Measurements from ENCODE around the gene SH3GL3. TPM values are rescaled to one million over a fixed set of nuclear protein-coding genes. Genes with fewer than 3 reads are reported as not detected.

Gene SH3GL3
- total RNA-seq, 1 donor from 2014 or later, result 6.3 TPM

GRCh38 chr15:83516935-83517334, 69.8 kb downstream of the SH3GL3 start:
- Histone ChIP-seq H3K4me3 (ENCODE audit: low read length in 3 of 3) (no peak overlapping the region), H3K27me3 (ENCODE audit: control insufficient read depth in 3 of 3, insufficient read depth in 3 of 3, low read length in 3 of 3) (peaks cover 4 to 13% (median 5%) of the 10 kb centered on the region in 3 donors), H3K9me3 (ENCODE audit: control insufficient read depth in 3 of 3, low read length in 3 of 3) (no peaks in the 10 kb centered on the region), H3K36me3 (ENCODE audit: control insufficient read depth in 3 of 3, insufficient read depth in 3 of 3, low read length in 3 of 3) (no peaks in the 10 kb centered on the region), H3K27ac (ENCODE audit: low read depth, low read length) (no peak overlapping the region), H3K4me1 (ENCODE audit: control insufficient read depth in 3 of 3, insufficient read depth in 3 of 3, low read length in 3 of 3) (no peaks in the 10 kb centered on the region), H3K9ac (ENCODE audit: low read depth in 1 of 3, low read length in 3 of 3) (no peak overlapping the region)

GRCh38 chr15:83526319-83526718, 79.2 kb downstream of the SH3GL3 start:
- Histone ChIP-seq H3K4me1 (ENCODE audit: control insufficient read depth in 3 of 3, insufficient read depth in 3 of 3, low read length in 3 of 3) (no peaks in the 10 kb centered on the region), H3K4me3 (ENCODE audit: low read length in 3 of 3) (no peak overlapping the region), H3K9me3 (ENCODE audit: control insufficient read depth in 3 of 3, low read length in 3 of 3) (peaks cover 0 to 9% (median 3%) of the 10 kb centered on the region in 3 donors), H3K9ac (ENCODE audit: low read depth in 1 of 3, low read length in 3 of 3) (no peak overlapping the region), H3K36me3 (ENCODE audit: control insufficient read depth in 3 of 3, insufficient read depth in 3 of 3, low read length in 3 of 3) (no peaks in the 10 kb centered on the region), H3K27me3 (ENCODE audit: control insufficient read depth in 3 of 3, insufficient read depth in 3 of 3, low read length in 3 of 3) (peaks cover 0 to 2% (median 2%) of the 10 kb centered on the region in 3 donors), H3K27ac (ENCODE audit: low read depth, low read length) (no peak overlapping the region)

GRCh38 chr15:83533410-83533962, 86.3 kb downstream of the SH3GL3 start:
- H3K9ac ChIP-seq (ENCODE audit: low read depth in 1 of 3, low read length in 3 of 3), result no peak overlapping the region
- no peak overlapping the region for H3K27ac ChIP-seq (ENCODE audit: low read depth, low read length)
- H3K4me1 ChIP-seq (ENCODE audit: control insufficient read depth in 3 of 3, insufficient read depth in 3 of 3, low read length in 3 of 3), result no peaks in the 10 kb centered on the region
- H3K27me3 ChIP-seq (ENCODE audit: control insufficient read depth in 3 of 3, insufficient read depth in 3 of 3, low read length in 3 of 3), result peaks cover 0 to 3% (median 2%) of the 10 kb centered on the region in 3 donors
- H3K4me3 ChIP-seq (ENCODE audit: low read length in 3 of 3), result no peak overlapping the region
- no peaks in the 10 kb centered on the region for H3K36me3 ChIP-seq (ENCODE audit: control insufficient read depth in 3 of 3, insufficient read depth in 3 of 3, low read length in 3 of 3)
- H3K9me3 ChIP-seq (ENCODE audit: control insufficient read depth in 3 of 3, low read length in 3 of 3), result peaks cover 0 to 9% (median 0%) of the 10 kb centered on the region in 3 donors

- Histone ChIP-seq H3K36me3 (ENCODE audit: control insufficient read depth in 3 of 3, insufficient read depth in 3 of 3, low read length in 3 of 3) (no peaks in the 10 kb centered on the region), H3K9me3 (ENCODE audit: control insufficient read depth in 3 of 3, low read length in 3 of 3) (no peaks in the 10 kb centered on the region), H3K4me1 (ENCODE audit: control insufficient read depth in 3 of 3, insufficient read depth in 3 of 3, low read length in 3 of 3) (no peaks in the 10 kb centered on the region), H3K9ac (ENCODE audit: low read depth in 1 of 3, low read length in 3 of 3) (no peak overlapping the region), H3K4me3 (ENCODE audit: low read length in 3 of 3) (no peak overlapping the region), H3K27me3 (ENCODE audit: control insufficient read depth in 3 of 3, insufficient read depth in 3 of 3, low read length in 3 of 3) (peaks cover 0 to 3% (median 0%) of the 10 kb centered on the region in 3 donors), H3K27ac (ENCODE audit: low read depth, low read length) (no peak overlapping the region)
Measured at GRCh38 chr15:83537606-83538005, 90.5 kb downstream of the SH3GL3 start.

- Histone ChIP-seq H3K4me1 (ENCODE audit: control insufficient read depth in 3 of 3, insufficient read depth in 3 of 3, low read length in 3 of 3) (no peaks in the 10 kb centered on the region), H3K9ac (ENCODE audit: low read depth in 1 of 3, low read length in 3 of 3) (no peak overlapping the region), H3K27ac (ENCODE audit: low read depth, low read length) (no peak overlapping the region), H3K36me3 (ENCODE audit: control insufficient read depth in 3 of 3, insufficient read depth in 3 of 3, low read length in 3 of 3) (no peaks in the 10 kb centered on the region), H3K4me3 (ENCODE audit: low read length in 3 of 3) (no peak overlapping the region), H3K9me3 (ENCODE audit: control insufficient read depth in 3 of 3, low read length in 3 of 3) (no peaks in the 10 kb centered on the region), H3K27me3 (ENCODE audit: control insufficient read depth in 3 of 3, insufficient read depth in 3 of 3, low read length in 3 of 3) (peaks cover 0 to 3% (median 0%) of the 10 kb centered on the region in 3 donors)
Measured at GRCh38 chr15:83538682-83539081, 91.5 kb downstream of the SH3GL3 start.

- no peaks in the 10 kb centered on the region for H3K27me3 ChIP-seq (ENCODE audit: control insufficient read depth in 3 of 3, insufficient read depth in 3 of 3, low read length in 3 of 3)
- peaks cover 0 to 4% (median 0%) of the 10 kb centered on the region in 3 donors for H3K9me3 ChIP-seq (ENCODE audit: control insufficient read depth in 3 of 3, low read length in 3 of 3)
- no peak overlapping the region for H3K4me3 ChIP-seq (ENCODE audit: low read length in 3 of 3)
- H3K4me1 ChIP-seq (ENCODE audit: control insufficient read depth in 3 of 3, insufficient read depth in 3 of 3, low read length in 3 of 3), result no peaks in the 10 kb centered on the region
- H3K27ac ChIP-seq (ENCODE audit: low read depth, low read length), result no peak overlapping the region
- no peak overlapping the region for H3K9ac ChIP-seq (ENCODE audit: low read depth in 1 of 3, low read length in 3 of 3)
- H3K36me3 ChIP-seq (ENCODE audit: control insufficient read depth in 3 of 3, insufficient read depth in 3 of 3, low read length in 3 of 3), result no peaks in the 10 kb centered on the region
Measured at GRCh38 chr15:83545804-83546511, 98.8 kb downstream of the SH3GL3 start.

- H3K9ac ChIP-seq (ENCODE audit: low read depth in 1 of 3, low read length in 3 of 3), result no peak overlapping the region
- H3K27me3 ChIP-seq (ENCODE audit: control insufficient read depth in 3 of 3, insufficient read depth in 3 of 3, low read length in 3 of 3), result no peaks in the 10 kb centered on the region
Measured at GRCh38 chr15:83546512-83546888, 99.4 kb downstream of the SH3GL3 start.

GRCh38 chr15:83547168-83547567, 100.0 kb downstream of the SH3GL3 start:
- Histone ChIP-seq H3K4me3 (ENCODE audit: low read length in 3 of 3) (no peak overlapping the region), H3K36me3 (ENCODE audit: control insufficient read depth in 3 of 3, insufficient read depth in 3 of 3, low read length in 3 of 3) (no peaks in the 10 kb centered on the region), H3K27me3 (ENCODE audit: control insufficient read depth in 3 of 3, insufficient read depth in 3 of 3, low read length in 3 of 3) (no peaks in the 10 kb centered on the region), H3K9me3 (ENCODE audit: control insufficient read depth in 3 of 3, low read length in 3 of 3) (peaks cover 0 to 4% (median 0%) of the 10 kb centered on the region in 3 donors), H3K27ac (ENCODE audit: low read depth, low read length) (no peak overlapping the region), H3K9ac (ENCODE audit: low read depth in 1 of 3, low read length in 3 of 3) (no peak overlapping the region), H3K4me1 (ENCODE audit: control insufficient read depth in 3 of 3, insufficient read depth in 3 of 3, low read length in 3 of 3) (no peaks in the 10 kb centered on the region)

More at GRCh38 chr15:83546512-83546888, 99.4 kb downstream of the SH3GL3 start:
- Histone ChIP-seq H3K36me3 (ENCODE audit: control insufficient read depth in 3 of 3, insufficient read depth in 3 of 3, low read length in 3 of 3) (no peaks in the 10 kb centered on the region), H3K4me1 (ENCODE audit: control insufficient read depth in 3 of 3, insufficient read depth in 3 of 3, low read length in 3 of 3) (no peaks in the 10 kb centered on the region), H3K27ac (ENCODE audit: low read depth, low read length) (no peak overlapping the region), H3K9me3 (ENCODE audit: control insufficient read depth in 3 of 3, low read length in 3 of 3) (peaks cover 0 to 4% (median 0%) of the 10 kb centered on the region in 3 donors), H3K4me3 (ENCODE audit: low read length in 3 of 3) (no peak overlapping the region)

DNA sequence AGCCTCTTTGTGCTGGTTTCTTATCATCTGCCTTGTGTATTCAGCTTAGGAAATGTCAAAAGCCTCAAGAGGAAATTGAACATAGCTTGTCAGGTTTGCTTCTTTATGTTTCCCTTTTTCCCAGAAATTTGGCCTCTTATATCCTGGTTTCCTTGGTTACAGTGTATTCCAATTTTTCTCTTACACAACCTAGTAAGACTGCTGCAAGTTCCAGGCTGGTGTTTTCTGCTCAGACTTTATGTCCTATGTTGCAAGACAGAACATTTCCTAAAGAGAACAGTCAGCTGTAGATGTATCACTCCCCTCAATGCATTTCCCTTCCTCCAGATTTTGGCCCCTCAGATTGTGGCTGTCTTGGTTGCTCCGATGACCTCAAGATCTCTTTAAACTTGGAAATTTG, 102.5 kb downstream of the SH3GL3 start:
- H3K36me3 ChIP-seq (ENCODE audit: control insufficient read depth in 3 of 3, insufficient read depth in 3 of 3, low read length in 3 of 3), result no peaks in the 10 kb centered on the region
- no peaks in the 10 kb centered on the region for H3K27me3 ChIP-seq (ENCODE audit: control insufficient read depth in 3 of 3, insufficient read depth in 3 of 3, low read length in 3 of 3)
- H3K9me3 ChIP-seq (ENCODE audit: control insufficient read depth in 3 of 3, low read length in 3 of 3), result peaks cover 0 to 3% (median 0%) of the 10 kb centered on the region in 3 donors
- no peak overlapping the region for H3K9ac ChIP-seq (ENCODE audit: low read depth in 1 of 3, low read length in 3 of 3)
- H3K4me1 ChIP-seq (ENCODE audit: control insufficient read depth in 3 of 3, insufficient read depth in 3 of 3, low read length in 3 of 3), result no peaks in the 10 kb centered on the region
- H3K4me3 ChIP-seq (ENCODE audit: low read length in 3 of 3), result no peak overlapping the region
- H3K27ac ChIP-seq (ENCODE audit: low read depth, low read length), result no peak overlapping the region

DNA sequence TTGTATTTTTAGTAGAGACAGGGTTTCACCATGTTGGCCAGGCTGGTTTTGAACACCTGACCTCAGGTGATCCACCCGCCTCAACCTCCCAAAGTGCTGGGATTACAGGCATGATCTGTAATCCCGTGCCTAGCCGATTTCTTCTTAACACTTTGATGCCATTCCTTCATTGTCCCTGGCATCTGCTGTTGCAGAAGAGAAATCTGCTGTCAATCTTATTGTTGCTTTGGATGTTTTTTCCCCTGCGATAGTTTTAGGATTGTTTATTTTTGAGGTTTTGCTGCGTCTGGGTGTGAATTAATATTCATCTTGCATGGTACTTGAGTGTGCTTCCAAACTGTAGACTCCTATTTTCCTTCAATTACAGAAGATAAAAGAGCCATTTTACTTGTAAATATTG, 107.4 kb downstream of the SH3GL3 start:
- Histone ChIP-seq H3K27me3 (ENCODE audit: control insufficient read depth in 3 of 3, insufficient read depth in 3 of 3, low read length in 3 of 3) (peaks cover 0 to 6% (median 2%) of the 10 kb centered on the region in 3 donors), H3K36me3 (ENCODE audit: control insufficient read depth in 3 of 3, insufficient read depth in 3 of 3, low read length in 3 of 3) (no peaks in the 10 kb centered on the region), H3K4me1 (ENCODE audit: control insufficient read depth in 3 of 3, insufficient read depth in 3 of 3, low read length in 3 of 3) (no peaks in the 10 kb centered on the region), H3K9ac (ENCODE audit: low read depth in 1 of 3, low read length in 3 of 3) (no peak overlapping the region), H3K9me3 (ENCODE audit: control insufficient read depth in 3 of 3, low read length in 3 of 3) (no peaks in the 10 kb centered on the region), H3K4me3 (ENCODE audit: low read length in 3 of 3) (no peak overlapping the region), H3K27ac (ENCODE audit: low read depth, low read length) (no peak overlapping the region)

Data from skeletal muscle tissue (tissue), 4 donors.